ENCODE results near the gene CS.

The CS gene

GRCh38 chr12:56243731-56244181, 56.4 kb downstream of the CS start:
- DNase-seq: no peak

DNA sequence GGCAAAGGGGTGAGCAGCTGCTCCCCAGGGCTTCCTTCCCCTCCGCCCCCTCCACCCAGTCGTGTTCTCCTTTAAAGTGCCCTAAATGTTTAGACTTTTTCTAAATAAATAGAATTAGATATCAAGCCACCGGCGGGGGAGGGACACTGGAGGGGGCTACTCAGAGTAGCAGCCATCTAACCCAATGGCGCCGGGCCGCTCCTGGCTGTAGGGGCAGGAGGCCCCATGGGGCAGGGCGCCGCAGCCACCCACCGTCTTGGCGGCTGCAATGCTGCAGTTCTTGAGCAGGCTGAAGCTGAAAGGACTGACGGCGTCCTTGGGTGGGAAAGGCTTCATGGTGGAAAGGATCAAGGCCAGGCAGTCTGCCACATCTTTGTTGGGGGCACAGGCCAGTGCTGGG, 57.1 kb downstream of the CS start:
- DNase-seq: no peak

GRCh38 chr12:56241424-56242303, 58.5 kb downstream of the CS start:
- DNase-seq: no peak

GRCh38 chr12:56237552-56237951, 62.6 kb downstream of the CS start:
- no peak for DNase-seq

- DNase-seq: no peak
Observed at GRCh38 chr12:56236985-56237384, 63.1 kb downstream of the CS start.

GRCh38 chr12:56236091-56236490, 64.0 kb downstream of the CS start:
- no peak for DNase-seq

GRCh38 chr12:56234746-56235436, 65.2 kb downstream of the CS start:
- no peak for DNase-seq

DNA sequence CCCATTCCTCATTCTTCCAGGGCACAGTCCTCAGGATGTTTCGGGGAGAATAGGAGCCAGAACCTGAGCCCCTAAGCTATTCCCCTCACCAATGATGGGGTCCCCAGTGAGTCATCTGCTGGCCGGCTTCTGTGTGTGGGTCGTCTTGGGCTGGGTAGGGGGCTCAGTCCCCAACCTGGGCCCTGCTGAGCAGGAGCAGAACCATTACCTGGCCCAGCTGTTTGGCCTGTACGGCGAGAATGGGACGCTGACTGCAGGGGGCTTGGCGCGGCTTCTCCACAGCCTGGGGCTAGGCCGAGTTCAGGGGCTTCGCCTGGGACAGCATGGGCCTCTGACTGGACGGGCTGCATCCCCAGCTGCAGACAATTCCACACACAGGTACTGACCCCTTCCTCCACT, 68.9 kb downstream of the CS start:
- no peak for DNase-seq

DNA sequence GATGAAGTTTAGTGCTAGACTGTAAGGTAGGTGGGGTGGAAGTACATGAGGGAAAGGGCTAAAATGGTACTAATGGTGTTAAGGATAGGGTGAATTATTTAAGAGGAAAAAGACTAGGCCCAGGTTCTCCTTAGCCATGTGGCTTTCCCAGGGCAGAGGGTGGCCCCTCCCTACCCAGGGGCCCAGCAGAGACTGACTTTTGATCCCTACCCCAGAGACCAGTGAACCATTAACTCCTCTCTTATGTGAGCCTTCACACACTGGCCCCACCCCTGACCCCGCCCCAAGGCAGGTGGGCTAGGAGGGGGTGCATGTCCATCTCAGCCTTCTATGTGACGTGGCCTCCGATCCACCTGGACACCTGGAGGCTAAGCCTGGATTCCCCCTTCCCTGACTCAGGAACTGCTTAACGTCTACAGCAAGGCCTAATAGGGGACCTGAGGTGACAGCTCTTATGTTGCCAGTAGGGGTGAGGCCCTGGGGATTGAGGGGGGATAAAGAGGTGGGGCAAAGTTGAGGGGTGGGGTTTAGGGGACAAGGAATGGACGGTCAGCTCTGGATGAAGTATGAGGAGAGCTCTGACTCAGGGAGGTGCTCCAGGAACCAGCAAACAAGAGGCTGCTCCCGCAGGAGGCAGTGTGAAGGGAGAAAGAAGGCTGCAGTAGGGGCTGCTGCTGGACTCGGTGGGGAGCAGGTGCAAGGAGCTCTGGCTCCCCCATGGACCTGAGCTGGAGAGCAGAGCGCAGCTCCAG, 69.5 kb downstream of the CS start:
- no peak for DNase-seq

DNA sequence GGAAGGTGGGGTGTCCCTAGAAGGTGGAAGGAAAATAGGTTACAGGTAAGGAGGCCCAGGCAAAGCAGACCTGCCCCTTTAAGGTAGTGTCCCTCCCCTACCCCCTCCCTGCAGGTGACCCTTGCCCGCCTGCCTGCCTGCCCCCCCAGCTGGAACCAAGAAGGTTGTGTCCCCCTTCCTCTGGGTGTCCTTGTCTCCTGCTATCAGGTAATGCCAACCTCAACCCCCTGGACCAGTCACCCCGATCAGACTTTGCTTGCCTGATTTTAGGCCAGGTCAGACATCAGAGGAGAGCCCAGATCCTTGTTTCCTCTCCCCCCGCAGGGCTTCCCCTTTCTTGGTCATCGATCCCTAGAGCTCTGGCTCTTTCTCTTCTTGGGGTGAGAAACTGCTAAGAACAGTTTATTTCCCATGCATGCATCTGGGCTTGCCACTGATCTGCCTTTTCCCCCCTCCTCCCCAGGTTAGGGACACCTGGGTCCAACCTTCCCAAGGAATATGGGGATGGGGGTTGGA, 70.2 kb downstream of the CS start, which contains the start of gene SLC39A5:
TSS of gene SLC39A5 (plus strand) at position 136 of the 516 bp plus-strand sequence. CDS start 1,224 bp downstream, outside the sequence.
- no peak for DNase-seq

DNA sequence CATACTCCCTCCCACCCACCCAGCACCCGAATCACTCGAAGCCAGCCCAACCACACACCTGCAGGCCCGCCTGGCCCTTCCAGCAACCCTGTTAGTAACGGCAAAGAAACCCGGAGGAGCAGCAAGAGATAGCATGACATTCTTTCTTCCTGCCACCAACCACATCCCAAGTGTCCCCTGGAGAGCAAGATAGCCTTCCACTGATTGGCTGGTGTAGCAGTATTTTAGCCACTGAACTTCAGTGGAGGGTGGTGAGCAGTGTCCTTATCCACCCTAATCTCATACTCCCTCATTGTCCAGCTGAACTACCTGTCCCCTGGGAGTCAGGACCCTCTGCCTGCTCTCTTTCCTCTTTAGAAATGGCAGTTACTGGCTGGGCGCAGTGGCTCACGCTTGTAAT, 71.0 kb downstream of the CS start:
- no peak for DNase-seq

- DNase-seq: no peak
Observed at GRCh38 chr12:56224954-56225353, 75.2 kb downstream of the CS start.

DNA sequence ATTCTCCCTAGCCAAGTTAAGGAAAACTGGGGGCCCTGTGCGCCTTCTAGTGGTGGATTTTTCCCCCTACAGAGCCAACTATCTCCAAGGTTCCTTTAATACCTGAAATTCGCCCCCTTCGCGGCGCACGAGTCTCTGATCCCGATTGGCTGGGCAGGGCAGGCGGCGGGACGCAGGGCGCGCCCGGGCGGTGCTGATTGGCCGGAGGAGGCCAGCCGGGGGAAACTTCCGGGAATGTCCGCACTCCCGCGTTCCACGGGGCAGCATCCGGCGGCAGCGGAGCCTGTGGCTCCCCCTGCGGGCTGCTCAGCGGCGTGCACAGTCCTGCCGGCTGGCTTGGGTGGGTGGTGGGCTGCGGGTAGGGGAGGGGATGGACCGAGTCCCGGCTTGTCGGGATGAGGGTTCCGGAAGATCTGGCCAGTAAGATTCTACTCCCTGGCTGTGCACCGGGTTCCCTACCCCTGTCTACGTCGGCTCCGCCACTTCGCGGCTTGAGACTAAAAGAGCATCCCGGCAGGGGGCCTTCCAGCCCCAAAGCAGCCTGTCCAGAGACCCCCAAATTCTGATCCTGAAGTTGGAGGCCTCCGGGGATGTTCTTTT, 75.9 kb downstream of the CS start, which contains the start of gene NABP2:
TSS of gene NABP2 (plus strand) at position 241 of the 600 bp plus-strand sequence. CDS start 515 bp downstream, outside the sequence.
- DNase-seq: peak; percentile 98

GRCh38 chr12:56223571-56224101, 76.5 kb downstream of the CS start:
- no peak for DNase-seq

GRCh38 chr12:56222531-56222895, 77.6 kb downstream of the CS start:
- no peak for DNase-seq

DNA sequence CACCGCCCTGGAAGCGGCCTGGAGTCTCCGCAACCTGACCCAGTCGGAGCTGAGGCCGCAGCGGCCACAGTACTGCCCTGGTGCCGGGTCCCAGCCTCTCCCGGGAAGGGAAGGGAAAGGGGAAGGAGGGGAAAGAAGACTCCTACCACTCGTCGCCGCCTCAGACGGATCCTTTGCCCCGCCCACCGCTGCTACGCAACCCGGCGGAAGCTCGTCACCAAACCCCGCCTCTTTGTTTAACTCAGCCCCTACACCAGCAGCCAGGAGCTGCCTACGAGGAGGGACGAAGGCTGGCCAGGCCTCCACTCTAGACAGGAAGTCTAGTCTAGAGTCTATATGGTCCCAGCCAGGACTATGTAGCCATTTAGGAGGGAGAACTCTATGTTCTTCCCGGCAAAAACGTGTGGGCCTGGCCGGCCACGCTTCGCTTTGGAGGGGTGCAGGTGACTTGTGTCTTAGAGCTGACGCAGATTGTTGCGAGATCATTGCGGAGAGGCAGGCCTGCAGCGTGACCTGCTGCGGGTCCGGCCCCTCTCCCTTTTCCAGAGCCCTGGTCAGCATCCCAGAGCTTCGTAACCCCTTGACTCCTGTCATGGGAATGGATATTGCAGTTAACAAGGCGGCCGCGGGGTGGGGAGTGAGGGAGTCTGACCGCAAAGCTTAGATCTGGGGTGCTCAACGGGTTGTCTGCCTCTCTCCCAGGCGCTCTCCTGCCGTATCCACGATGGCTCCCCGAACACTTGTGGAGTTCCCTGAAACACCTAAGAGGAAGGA, 78.2 kb downstream of the CS start, which contains the start of gene RNF41:
TSS of gene RNF41 (minus strand) at position 166 of the 774 bp plus-strand sequence. CDS start 7,875 bp downstream, outside the sequence.
- peak; percentile 95 for DNase-seq
